T-helper 1 cell treated with Interleukin-12 subunit alpha and Interleukin-12 subunit beta and Interleukin-4 antibody, amounts not matched to agents 30 μg/mL and 1 μg/mL, for 36 hours (primary cell): ENCODE data around the gene LRRC23.
"Not testable (repeated sequence)": the region's sequence is repeated elsewhere in the genome, so short reads cannot be mapped to it uniquely, and the experiment has no call there.

Source experiments
- H3K27ac Mint-ChIP-seq: one replicate; pipeline ENCODE4 v1.8.0; 2021; ENCODE audit warnings: mild to moderate bottlenecking, mixed read lengths
- H3K27me3 Mint-ChIP-seq: one replicate; pipeline ENCODE4 v1.8.0; 2021; ENCODE audit warnings: low read depth, mixed read lengths
- H3K36me3 Mint-ChIP-seq: one replicate; pipeline ENCODE4 v1.8.0; 2021; ENCODE audit warnings: low read depth, mixed read lengths
- H3K4me1 Mint-ChIP-seq: one replicate; pipeline ENCODE4 v1.8.0; 2021; ENCODE audit warnings: low read depth, mixed read lengths
- H3K4me3 Mint-ChIP-seq: one replicate; pipeline ENCODE4 v1.8.0; 2021; ENCODE audit warnings: mild to moderate bottlenecking, moderate library complexity, mixed read lengths
- H3K9me3 Mint-ChIP-seq: one replicate; pipeline ENCODE4 v1.8.0; 2021; ENCODE audit warnings: mixed read lengths

The LRRC23 gene

DNA sequence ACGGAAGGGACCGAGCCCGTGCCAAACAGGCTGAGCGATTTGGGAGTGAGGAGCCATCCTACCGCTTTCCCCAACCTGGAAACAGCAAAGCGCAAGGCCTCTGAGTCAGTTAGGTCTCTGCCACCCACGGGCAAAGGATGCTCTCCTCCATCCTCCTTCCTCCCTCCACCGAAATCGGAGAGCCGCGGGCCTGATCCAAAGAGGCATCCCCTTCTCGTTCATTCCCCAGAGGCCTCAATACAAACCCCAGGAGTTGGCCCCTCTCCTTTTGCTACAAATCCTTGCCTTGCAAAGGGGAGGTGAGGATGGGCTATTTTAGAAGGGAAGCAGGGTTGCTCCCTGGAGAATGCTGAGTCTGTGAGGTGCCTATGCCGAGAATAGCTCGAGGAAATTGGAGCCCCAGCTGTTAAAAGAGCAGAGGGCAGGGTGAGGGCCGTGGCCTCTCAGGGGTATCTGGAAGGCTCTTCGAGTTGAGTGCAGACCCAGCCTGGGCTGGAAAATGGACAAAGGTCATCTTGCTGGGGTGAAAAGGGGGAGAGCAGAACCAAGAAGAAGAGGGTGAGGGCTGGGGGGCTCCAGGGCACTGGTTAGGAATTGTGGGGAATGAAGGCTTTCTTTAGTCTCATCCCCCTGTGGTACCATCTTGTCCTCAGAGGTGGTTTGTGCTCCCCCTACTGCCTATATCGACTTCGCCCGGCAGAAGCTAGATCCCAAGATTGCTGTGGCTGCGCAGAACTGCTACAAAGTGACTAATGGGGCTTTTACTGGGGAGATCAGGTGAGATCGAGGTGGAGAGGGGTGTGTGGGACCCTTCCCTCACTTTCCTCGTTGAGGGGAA is 36.2 kb upstream of the LRRC23 start:
- Mint-ChIP-seq H3K36me3 (peaks cover 61% of the 10 kb centered on the region), H3K4me3 (peak overlapping the region; percentile 80), H3K4me1 (peaks cover 42% of the 10 kb centered on the region), H3K27ac (peak overlapping the region; percentile 69), H3K9me3 (no peaks in the 10 kb centered on the region), H3K27me3 (no peaks in the 10 kb centered on the region)

DNA sequence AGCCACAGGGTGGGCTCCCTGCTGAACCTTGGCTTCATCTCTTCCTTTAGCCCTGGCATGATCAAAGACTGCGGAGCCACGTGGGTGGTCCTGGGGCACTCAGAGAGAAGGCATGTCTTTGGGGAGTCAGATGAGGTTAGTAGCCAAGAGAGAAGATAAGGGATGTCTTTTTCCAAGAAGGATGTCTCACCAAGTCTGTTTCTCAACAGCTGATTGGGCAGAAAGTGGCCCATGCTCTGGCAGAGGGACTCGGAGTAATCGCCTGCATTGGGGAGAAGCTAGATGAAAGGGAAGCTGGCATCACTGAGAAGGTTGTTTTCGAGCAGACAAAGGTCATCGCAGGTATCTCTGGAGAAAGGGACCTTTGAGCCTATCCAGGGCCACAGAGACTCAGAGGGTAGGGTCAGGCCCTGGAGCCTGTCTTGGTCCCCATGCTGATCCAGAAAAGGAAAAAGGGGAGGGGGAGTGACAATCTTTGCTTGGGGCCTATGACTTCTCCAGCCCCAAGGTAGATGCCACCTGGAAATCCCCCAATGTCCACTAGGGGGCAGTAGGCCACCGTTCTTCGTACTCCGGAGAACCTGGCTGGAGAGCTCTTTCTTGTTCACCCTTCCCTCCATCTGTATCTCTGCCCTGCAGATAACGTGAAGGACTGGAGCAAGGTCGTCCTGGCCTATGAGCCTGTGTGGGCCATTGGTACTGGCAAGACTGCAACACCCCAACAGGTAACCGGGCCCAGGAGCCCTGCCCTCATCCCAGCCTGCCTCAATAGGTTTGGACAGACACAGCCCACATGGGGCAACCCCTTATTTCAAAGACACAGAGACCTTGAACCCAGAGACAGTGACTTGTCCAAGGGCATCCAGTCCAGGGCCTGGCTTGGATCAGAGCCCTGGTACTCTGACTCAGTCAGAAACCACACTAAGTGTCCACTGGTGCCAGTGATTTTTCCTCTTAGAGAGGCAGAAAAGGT is 35.3 kb upstream of the LRRC23 start:
- peak overlapping the region; percentile 80 for H3K4me3 Mint-ChIP-seq
- peaks cover 58% of the 10 kb centered on the region for H3K36me3 Mint-ChIP-seq
- H3K9me3 Mint-ChIP-seq, result no peaks in the 10 kb centered on the region
- H3K4me1 Mint-ChIP-seq, result peaks cover 45% of the 10 kb centered on the region
- peak overlapping the region; percentile 69 for H3K27ac Mint-ChIP-seq
- H3K27me3 Mint-ChIP-seq, result no peaks in the 10 kb centered on the region

DNA sequence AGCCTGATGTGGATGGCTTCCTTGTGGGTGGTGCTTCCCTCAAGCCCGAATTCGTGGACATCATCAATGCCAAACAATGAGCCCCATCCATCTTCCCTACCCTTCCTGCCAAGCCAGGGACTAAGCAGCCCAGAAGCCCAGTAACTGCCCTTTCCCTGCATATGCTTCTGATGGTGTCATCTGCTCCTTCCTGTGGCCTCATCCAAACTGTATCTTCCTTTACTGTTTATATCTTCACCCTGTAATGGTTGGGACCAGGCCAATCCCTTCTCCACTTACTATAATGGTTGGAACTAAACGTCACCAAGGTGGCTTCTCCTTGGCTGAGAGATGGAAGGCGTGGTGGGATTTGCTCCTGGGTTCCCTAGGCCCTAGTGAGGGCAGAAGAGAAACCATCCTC is 34.3 kb upstream of the LRRC23 start:
- Mint-ChIP-seq H3K4me3 (peak overlapping the region; percentile 70), H3K36me3 (peaks cover 51% of the 10 kb centered on the region), H3K4me1 (peaks cover 50% of the 10 kb centered on the region), H3K27ac (peak overlapping the region; percentile 80)
- H3K9me3 Mint-ChIP-seq, H3K27me3 Mint-ChIP-seq: not testable (repeated sequence)

DNA sequence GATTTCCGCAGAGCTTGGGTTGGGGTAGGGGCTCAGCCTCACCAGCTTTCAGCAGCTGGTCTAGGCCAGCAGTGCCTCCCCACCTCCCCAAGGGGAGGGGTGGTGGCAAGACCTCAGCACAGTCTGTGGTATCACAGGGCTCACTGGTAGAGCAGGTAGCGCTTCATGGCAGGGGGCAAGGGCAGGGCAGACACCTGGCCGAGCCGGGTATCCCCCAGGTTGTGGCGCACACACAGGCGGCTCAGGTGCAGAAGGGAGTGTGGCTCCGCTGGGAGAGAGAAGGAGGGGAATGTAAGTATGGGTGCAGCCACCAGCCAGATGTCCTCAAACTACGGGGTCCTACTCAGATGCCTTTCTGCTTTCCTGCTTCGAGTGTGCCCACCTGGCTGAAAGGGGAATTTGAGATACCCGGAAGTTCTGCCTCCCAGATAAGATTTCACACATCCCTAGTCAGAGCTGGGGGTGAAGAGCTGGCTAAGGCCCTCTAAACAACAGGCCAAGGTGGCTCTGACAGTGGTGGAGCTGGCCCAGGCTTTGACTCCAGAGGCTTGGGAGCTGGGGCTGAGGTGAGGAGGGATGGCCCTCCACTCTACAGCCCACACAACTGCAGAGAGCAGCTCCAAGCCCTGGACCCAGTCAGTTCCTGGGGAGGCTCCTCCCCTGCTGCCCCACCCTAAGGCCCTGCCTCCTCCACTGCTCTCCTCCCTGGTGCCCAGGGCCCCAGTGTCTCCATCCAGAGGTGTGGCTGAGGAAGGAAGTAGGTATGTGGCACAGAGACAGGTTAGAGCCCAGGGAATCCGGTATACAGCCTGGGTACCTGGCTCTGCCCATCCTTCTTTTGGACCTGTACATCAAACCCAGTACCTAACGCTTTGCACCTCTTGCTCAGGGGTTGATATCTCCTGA is 33.3 kb upstream of the LRRC23 start:
- H3K27me3 Mint-ChIP-seq, result no peaks in the 10 kb centered on the region
- peak overlapping the region; percentile 89 for H3K4me3 Mint-ChIP-seq
- peaks cover 53% of the 10 kb centered on the region for H3K4me1 Mint-ChIP-seq
- H3K27ac Mint-ChIP-seq, result peak overlapping the region; percentile 89
- H3K9me3 Mint-ChIP-seq, result no peaks in the 10 kb centered on the region
- H3K36me3 Mint-ChIP-seq, result peaks cover 48% of the 10 kb centered on the region

DNA sequence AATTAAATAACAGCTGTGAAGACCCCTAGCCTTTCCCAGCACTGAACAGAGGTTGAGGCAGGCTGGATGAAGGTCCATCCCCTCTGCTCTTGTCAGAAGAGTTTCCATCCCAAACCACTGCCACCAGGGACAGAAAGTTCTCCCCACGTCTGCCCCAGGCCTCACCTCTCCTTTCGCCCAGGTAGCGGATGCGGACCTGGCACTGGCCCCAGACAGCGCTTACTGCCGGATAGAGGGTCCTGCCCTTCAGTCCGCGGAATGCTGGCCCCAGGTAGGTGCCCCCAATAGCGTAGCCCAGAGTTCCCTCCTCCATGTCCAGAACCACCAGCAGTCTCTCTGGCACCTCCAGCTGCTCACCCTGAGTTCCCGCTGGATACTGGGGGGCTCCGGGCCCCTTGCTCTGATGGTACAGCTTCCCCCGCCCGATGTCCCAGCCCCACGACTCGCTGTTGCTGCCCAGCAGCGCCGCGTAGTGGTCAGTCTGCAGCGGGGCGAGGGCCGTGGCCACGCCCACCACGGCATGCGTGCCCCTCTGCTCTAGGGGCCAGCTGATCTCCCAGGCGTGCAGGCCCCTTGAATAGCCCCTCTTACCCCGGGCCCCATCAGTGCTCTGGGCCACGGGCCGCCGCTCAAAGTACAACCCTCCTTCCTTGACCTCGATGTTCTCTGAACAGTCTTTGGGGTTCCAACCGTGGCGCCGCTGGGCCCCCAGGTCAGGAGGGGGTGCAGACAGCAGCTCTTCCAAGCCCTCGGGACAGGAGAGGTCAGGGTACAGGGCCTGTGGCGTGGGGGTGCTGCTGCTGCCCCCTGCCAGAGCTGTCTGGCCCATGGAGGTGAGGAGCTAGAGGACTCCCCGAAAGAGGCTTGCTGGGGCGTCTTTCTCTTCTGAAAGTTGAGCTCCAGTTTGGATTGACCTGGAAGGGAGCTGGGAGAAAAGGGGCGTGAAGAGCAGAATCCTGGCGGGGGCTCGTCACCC is 32.3 kb upstream of the LRRC23 start:
- Mint-ChIP-seq H3K4me1 (peaks cover 54% of the 10 kb centered on the region), H3K27me3 (no peaks in the 10 kb centered on the region), H3K9me3 (no peaks in the 10 kb centered on the region), H3K4me3 (peak overlapping the region; percentile 89), H3K36me3 (peaks cover 50% of the 10 kb centered on the region), H3K27ac (peak overlapping the region; percentile 89)

DNA sequence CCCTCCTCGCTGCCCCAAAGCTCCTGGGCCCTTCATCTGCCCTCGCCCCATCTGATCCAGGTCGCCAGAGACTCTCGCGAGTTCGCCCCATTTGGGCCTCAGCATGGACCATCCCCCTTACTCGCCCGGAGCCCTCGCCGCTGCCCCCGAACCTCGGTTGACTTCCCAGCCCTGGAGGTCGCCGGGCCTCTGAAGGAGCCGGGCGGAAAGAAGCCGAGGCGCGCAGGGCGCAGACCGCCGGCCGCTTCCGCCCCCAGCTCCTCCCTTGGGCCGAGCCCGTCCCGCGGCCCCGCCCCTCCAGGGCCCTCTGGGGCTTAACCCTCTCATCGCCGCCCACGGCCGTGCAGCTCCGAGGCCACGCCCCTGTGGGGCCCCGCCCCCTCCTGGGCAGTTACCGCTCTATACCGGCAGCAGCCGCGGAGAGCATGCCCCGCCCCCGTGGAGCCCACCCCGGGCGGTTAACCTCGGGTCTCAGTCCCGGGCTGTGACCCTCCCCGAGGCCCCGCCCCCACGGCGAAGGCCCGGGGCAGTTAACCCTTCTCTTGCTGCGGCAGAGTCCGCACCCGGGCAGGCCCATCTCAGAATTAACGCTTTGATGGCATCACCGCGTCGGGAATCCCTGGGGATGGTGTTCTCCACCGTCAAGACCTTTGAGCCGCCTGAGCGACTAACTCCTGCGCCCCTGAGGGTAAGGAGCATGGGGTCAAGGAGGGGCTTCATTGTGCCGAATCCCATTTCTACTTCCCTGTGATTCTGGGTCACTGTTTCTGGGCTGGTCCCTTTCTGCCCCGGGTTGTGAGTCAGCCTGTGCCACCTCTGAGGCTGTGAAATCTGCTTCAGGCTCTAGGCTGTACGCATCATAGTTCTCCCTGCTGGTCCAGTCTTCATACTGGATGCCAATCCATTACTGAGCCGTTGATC is 31.3 kb upstream of the LRRC23 start, which contains the start of gene SPSB2:
Gene SPSB2, minus strand, starts transcription at position 210 of the 921 bp plus-strand sequence. CDS start 402 bp downstream, outside the sequence.
- H3K4me1 Mint-ChIP-seq, result peaks cover 56% of the 10 kb centered on the region
- H3K27ac Mint-ChIP-seq, result peak within 1 kb of the TSS; percentile 89
- H3K27me3 Mint-ChIP-seq, result no peaks in the 10 kb centered on the region
- no peaks in the 10 kb centered on the region for H3K9me3 Mint-ChIP-seq
- H3K36me3 Mint-ChIP-seq, result peaks cover 46% of the 10 kb centered on the region
- H3K4me3 Mint-ChIP-seq, result peak within 1 kb of the TSS; percentile 89

DNA sequence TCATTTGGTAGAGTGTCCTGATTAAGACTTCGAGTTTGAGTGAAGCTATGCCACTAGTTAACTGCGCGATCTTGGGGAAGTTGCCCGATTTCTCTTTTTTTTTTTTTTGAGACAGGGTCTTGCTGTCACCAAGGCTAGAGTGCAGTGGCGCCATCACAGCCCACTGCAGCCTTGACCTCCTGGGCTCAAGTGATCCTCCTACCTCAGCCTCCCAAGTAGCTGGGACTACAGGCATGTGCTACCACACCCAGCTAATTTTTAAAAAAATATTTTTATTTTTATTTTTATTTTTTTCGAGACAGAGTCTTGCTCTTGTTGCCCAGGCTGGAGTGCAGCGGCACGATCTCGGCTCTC is 30.6 kb upstream of the LRRC23 start:
- Mint-ChIP-seq H3K36me3 (peaks cover 40% of the 10 kb centered on the region), H3K27ac (peak overlapping the region; percentile 86), H3K4me1 (peaks cover 50% of the 10 kb centered on the region), H3K4me3 (peak overlapping the region; percentile 89)
- H3K27me3 Mint-ChIP-seq, H3K9me3 Mint-ChIP-seq: not testable (repeated sequence)

DNA sequence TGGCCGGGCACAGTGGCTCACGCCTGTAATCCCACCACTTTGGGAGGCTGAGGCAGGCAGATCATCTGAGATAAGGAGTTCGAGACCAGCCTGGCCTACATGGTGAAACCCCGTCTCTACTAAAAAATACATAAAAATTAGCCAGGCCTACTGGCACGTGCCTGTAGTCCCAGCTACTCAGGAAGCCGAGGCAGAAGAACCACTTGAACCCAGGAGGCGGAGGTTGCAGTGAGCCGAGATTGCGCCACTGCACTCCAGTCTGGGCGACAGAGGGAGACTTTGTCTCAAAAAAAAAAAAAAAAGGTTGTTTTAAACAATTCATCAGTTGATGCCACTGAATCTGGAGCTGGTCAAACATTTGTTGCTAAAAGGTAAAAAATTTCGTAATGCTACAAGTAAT is 24.8 kb upstream of the LRRC23 start:
- peaks cover 10% of the 10 kb centered on the region for H3K4me1 Mint-ChIP-seq
- not testable (repeated sequence) for H3K4me3 Mint-ChIP-seq, H3K27me3 Mint-ChIP-seq, H3K9me3 Mint-ChIP-seq, H3K27ac Mint-ChIP-seq
- peaks cover 21% of the 10 kb centered on the region for H3K36me3 Mint-ChIP-seq

DNA sequence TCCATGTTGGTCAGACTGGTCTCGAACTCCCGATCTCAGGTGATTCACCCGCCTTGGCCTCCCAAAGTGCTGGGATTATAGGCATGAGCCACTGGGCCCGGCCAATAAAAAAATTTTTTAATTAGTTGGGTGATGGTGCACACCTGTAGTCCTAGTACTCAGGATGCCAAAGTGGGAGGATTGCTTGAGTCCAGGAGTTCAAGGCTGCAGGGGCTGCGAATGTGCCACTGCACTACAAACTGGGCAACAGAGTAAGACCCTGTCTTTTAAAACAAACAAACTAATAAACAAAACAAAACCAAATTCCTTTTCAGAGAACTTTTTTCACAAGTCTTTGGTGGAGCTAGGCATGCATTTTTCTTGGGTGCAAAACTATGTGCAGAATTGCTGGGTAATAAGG is 21.4 kb upstream of the LRRC23 start:
- H3K27me3 Mint-ChIP-seq, result no peaks in the 10 kb centered on the region
- no peak overlapping the region for H3K27ac Mint-ChIP-seq
- H3K4me1 Mint-ChIP-seq, result no peaks in the 10 kb centered on the region
- no peak overlapping the region for H3K4me3 Mint-ChIP-seq
- H3K36me3 Mint-ChIP-seq, result peaks cover 15% of the 10 kb centered on the region
- H3K9me3 Mint-ChIP-seq, result no peaks in the 10 kb centered on the region

DNA sequence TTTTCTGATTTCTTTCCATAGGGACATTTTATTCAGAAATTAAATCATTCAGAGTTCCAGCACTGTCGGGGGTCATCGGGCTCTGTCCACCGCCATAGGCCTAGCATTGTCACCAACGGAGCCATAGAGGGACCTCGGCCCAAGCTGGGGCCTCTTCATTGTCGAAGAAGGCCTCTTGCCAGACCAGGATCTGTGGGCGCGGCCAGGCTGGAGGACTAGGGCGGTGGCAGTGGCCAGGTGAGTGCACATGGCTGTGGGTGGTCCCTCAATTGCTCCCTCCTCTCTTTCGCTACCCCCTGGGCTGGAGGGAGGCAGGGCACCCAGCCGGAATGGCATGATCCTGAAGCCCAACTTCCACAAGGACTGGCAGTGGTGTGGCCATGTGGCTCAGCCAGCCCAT is 20.9 kb upstream of the LRRC23 start:
- Mint-ChIP-seq H3K4me3 (no peak overlapping the region), H3K9me3 (no peaks in the 10 kb centered on the region), H3K36me3 (peaks cover 15% of the 10 kb centered on the region), H3K27ac (no peak overlapping the region), H3K4me1 (no peaks in the 10 kb centered on the region), H3K27me3 (no peaks in the 10 kb centered on the region)

DNA sequence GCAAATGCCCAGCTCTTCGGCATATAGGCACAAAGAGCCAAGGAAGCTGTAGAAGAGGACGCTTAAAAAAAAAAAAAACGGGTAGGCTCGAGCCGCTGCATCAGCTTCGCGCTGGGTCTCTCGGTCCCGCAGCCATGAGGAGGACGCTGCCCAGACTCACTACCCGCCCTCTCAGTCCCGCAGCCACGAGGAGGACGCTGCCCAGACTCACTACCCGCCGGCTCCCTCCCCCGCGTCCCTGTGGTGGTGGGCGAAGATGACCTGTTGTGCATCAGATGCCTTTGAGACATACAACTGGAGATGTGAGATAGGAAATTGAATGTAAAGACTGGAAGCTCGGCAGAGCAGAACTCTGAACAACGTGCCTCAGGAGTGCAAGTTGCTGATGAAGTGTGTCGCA is 20.1 kb upstream of the LRRC23 start:
- Mint-ChIP-seq H3K4me1 (no peaks in the 10 kb centered on the region), H3K27me3 (no peaks in the 10 kb centered on the region), H3K36me3 (peaks cover 15% of the 10 kb centered on the region), H3K4me3 (no peak overlapping the region), H3K27ac (no peak overlapping the region), H3K9me3 (no peaks in the 10 kb centered on the region)

DNA sequence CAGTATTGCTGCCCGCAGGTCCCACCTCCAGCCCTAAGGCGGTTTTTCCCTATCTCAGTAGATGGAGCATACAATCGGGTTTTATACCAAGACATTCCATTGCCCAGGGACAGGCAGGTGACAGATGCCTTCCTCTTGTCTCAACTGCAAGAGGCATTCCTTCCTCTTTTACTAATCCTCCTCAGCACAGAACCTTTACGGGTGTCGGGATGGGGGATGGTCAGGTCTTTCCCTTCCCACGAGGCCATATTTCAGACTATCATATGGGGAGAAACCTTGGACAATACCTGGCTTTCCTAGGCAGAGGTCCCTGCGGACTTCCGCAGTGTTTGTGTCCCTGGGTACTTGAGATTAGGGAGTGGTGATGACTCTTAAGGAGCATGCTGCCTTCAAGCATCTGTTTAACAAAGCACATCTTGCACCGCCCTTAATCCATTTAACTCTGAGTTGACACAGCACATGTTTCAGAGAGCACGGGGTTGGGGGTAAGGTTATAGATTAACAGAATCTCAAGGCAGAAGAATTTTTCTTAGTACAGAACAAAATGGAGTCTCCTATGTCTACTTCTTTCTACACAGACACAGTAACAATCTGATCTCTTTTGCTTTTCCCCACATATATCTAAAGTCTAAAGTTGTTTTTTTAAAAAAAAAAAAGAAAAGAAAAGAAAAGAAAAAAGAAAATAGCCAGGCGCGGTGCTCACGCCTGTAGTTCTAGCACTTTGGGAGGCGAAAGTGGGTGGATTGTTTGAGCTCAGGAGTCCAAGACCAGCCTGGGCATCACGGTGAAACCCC is 18.2 kb upstream of the LRRC23 start:
- H3K36me3 Mint-ChIP-seq, result peaks cover 19% of the 10 kb centered on the region
- not testable (repeated sequence) for H3K4me1 Mint-ChIP-seq, H3K27me3 Mint-ChIP-seq, H3K4me3 Mint-ChIP-seq, H3K27ac Mint-ChIP-seq, H3K9me3 Mint-ChIP-seq
